Breast epithelium (tissue), 4 donors: ENCODE measurements around the gene SLC30A3. TPM values are rescaled to one million over a fixed set of nuclear protein-coding genes. Genes with fewer than 3 reads are reported as not detected.

Experiments used
- DNase-seq, 2 donors: peaks; one replicate each; pipeline ENCODE4 v3.0.0-alpha.2; 2019; ENCODE audit warnings: low spot score in 2 of 2
- H3K27ac ChIP-seq, 2 donors: fragments of 200-600 bp; sonication (generic) in 1 of 2; one replicate each; pipeline ENCODE4 v1.5.1; 2016 to 2019; ENCODE audit warnings: mild to moderate bottlenecking in 1 of 2
- H3K27me3 ChIP-seq, 2 donors: fragments of 200-600 bp; sonication (generic) in 1 of 2; one replicate each; pipeline versions ENCODE4 v1.5.1 to v1.6.0; 2017 to 2019; ENCODE audit warnings: control low read depth in 1 of 2, mild to moderate bottlenecking in 1 of 2
- H3K36me3 ChIP-seq: fragments of 200-600 bp; one replicate; pipeline ENCODE4 v1.5.1; 2019
- H3K4me1 ChIP-seq, 2 donors: fragments of 200-600 bp; sonication (generic); one replicate each; pipeline ENCODE4 v1.5.1; 2016 to 2019; ENCODE audit warnings: control low read depth in 1 of 2
- H3K4me3 ChIP-seq, 3 donors: fragments of 200-600 bp; sonication (generic); 1 replicate in 2 of 3; 2 replicates in 1 of 3; pipeline ENCODE4 v1.5.1; 2016 to 2019; ENCODE audit warnings: mild to moderate bottlenecking in 3 of 3, moderate library complexity in 2 of 3
- H3K9me3 ChIP-seq, 2 donors: fragments of 200-600 bp; sonication (generic) in 1 of 2; one replicate each; pipeline ENCODE4 v1.5.1; 2016 to 2019; ENCODE audit warnings: control low read depth in 1 of 2
- CTCF ChIP-seq, 3 donors: fragments of 450-650 bp; IDR thresholded peaks; one replicate each; pipeline ENCODE4 v1.5.1; 2016 to 2017; ENCODE audit warnings: antibody characterized with exemption in 3 of 3, mild to moderate bottlenecking in 3 of 3, moderate library complexity in 3 of 3
- POLR2A ChIP-seq: fragments of 450-650 bp; IDR thresholded peaks from one replicate; pipeline ENCODE4 v1.6.1; 2016; ENCODE audit warnings: antibody characterized with exemption, mild to moderate bottlenecking, moderate library complexity
- POLR2AphosphoS5 ChIP-seq, 3 donors: sonication (generic); formaldehyde crosslinking; IDR thresholded peaks; one replicate each; pipeline ENCODE4 v1.6.1; 2017; ENCODE audit warnings: antibody characterized with exemption in 3 of 3
- intact Hi-C: fragments of 100-400 bp; cut with DNase I; formaldehyde crosslinking; loops from one replicate; pipeline ENCODE4 v1.15.1; 2023; ENCODE audit warnings: low total_unique reads
- total RNA-seq, 3 donors: library from RNA; depleted of rRNA; stranded (reverse); fragments of >200 nt; gene quantifications; one replicate each; pipeline ENCODE4 v1.1.0, GENCODE V29; 2016

SLC30A3 gene
- total RNA-seq, 3 donors from 2014 or later: 0.33 TPM; not detected in 2

- no peak for DNase-seq
- no peak overlapping the region for H3K4me3 ChIP-seq
- H3K27ac ChIP-seq: no peak overlapping the region
- H3K27me3 ChIP-seq: no peaks in the 10 kb centered on the region
- no peaks in the 10 kb centered on the region for H3K36me3 ChIP-seq
- no peaks in the 10 kb centered on the region for H3K4me1 ChIP-seq
- TF ChIP-seq CTCF (IDR thresholded peaks at IDR 0.05) (no peak), POLR2A (no peak), POLR2AphosphoS5 (IDR thresholded peaks at IDR 0.05) (no peak)
- no peaks in the 10 kb centered on the region for H3K9me3 ChIP-seq
- intact Hi-C loops: no loop called here
Measured at GRCh38 chr2:27296481-27296880, 33.6 kb upstream of the SLC30A3 start.

GRCh38 chr2:27294928-27295327 lies 32.1 kb upstream of the SLC30A3 start:
- no peak for DNase-seq
- intact Hi-C loops: no loop called here
- no peaks in the 10 kb centered on the region for H3K36me3 ChIP-seq
- no peaks in the 10 kb centered on the region for H3K9me3 ChIP-seq
- TF ChIP-seq CTCF (IDR thresholded peaks at IDR 0.05) (no peak), POLR2AphosphoS5 (IDR thresholded peaks at IDR 0.05) (no peak), POLR2A (no peak)
- no peak overlapping the region for H3K27ac ChIP-seq
- H3K4me1 ChIP-seq: no peaks in the 10 kb centered on the region
- H3K27me3 ChIP-seq: no peaks in the 10 kb centered on the region
- no peak overlapping the region for H3K4me3 ChIP-seq

- no peaks in the 10 kb centered on the region for H3K9me3 ChIP-seq
- H3K4me3 ChIP-seq: no peak overlapping the region
- no peaks in the 10 kb centered on the region for H3K4me1 ChIP-seq
- no peak overlapping the region for H3K27ac ChIP-seq
- H3K27me3 ChIP-seq: no peaks in the 10 kb centered on the region
- H3K36me3 ChIP-seq: no peaks in the 10 kb centered on the region
- intact Hi-C loops: no loop called here
- TF ChIP-seq POLR2AphosphoS5 (IDR thresholded peaks at IDR 0.05) (no peak), POLR2A (no peak), CTCF (IDR thresholded peaks at IDR 0.05) (no peak)
- no peak for DNase-seq
Measured at GRCh38 chr2:27291865-27292264, 29.0 kb upstream of the SLC30A3 start.

GRCh38 chr2:27290549-27290948 lies 27.7 kb upstream of the SLC30A3 start:
- TF ChIP-seq POLR2A: no peak
- no peak for TF ChIP-seq POLR2AphosphoS5 (IDR thresholded peaks at IDR 0.05)
- no peak for TF ChIP-seq CTCF (IDR thresholded peaks at IDR 0.05)
- DNase-seq: no peak
- H3K4me3 ChIP-seq: no peak overlapping the region
- H3K27me3 ChIP-seq: no peaks in the 10 kb centered on the region
- intact Hi-C loops: no loop called here
- H3K27ac ChIP-seq: no peak overlapping the region
- H3K4me1 ChIP-seq: no peaks in the 10 kb centered on the region
- no peaks in the 10 kb centered on the region for H3K9me3 ChIP-seq
- H3K36me3 ChIP-seq: no peaks in the 10 kb centered on the region

- H3K4me3 ChIP-seq: no peak overlapping the region
- no peaks in the 10 kb centered on the region for H3K27me3 ChIP-seq
- no peak overlapping the region for H3K27ac ChIP-seq
- TF ChIP-seq CTCF (IDR thresholded peaks at IDR 0.05) (no peak), POLR2AphosphoS5 (IDR thresholded peaks at IDR 0.05) (no peak), POLR2A (no peak)
- DNase-seq: no peak
- no peaks in the 10 kb centered on the region for H3K4me1 ChIP-seq
- intact Hi-C loops: no loop called here
- no peaks in the 10 kb centered on the region for H3K36me3 ChIP-seq
- H3K9me3 ChIP-seq: no peaks in the 10 kb centered on the region
Measured at GRCh38 chr2:27288610-27289009, 25.8 kb upstream of the SLC30A3 start.
